GM12801 (cell line): ENCODE data around the gene TMEM255B.

Experiments
- TF ChIP-seq, protein P1 (sequence below): IDR thresholded peaks from one replicate; pipeline ENCODE4 v1.5.1; 2011; ENCODE audit warnings: control low read depth; ENCODE audit not compliant: insufficient read length; ENCODE audit errors: extremely low read depth

Gene TMEM255B

DNA sequence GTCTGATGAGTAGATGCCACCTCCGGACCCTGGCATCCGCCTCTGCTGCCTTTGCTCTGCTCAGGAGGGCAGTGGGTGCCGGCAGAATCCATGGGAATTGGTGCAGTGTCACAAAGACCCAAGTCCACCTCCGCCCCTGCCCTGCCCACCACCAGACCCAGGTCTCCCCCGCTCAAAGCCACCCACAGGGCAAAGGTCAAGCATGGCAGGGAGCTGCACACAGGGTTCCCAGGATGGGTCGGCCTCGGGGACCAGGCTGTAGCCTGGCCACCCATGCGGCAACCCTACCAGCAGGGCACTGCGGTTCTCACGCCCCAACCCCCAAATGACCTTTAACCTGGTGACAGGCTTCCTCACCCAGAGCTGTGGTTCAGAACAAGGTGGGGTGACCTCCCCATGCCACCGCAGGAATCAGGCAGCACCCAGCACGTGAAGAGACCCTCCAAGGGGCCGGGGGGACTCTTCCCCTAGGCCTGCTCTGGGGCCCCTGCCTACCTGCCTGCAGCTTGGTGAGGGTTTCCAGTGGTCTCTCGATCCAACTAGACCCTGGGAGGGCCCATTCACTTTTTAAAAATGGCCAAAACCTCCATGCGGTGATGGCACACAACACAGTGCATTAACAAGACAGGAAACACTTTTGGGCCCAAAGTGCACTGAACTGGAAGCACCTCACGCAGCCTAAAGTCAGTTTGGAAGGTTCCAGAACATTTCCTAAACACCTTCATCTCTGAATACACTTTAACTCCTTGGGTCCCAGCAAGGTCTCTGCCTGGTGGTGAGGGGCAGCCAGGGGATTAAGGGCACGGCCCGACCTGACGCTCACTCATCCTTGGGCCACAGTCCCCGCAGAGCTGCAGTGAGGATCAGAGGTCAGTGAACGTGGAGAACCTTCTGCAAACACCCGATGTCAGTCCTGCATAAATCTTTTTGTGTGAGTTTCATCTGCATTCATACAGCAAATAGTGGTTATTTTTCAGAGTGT lies 93.8 kb downstream of the TMEM255B start:
- TF ChIP-seq, protein P1, sequence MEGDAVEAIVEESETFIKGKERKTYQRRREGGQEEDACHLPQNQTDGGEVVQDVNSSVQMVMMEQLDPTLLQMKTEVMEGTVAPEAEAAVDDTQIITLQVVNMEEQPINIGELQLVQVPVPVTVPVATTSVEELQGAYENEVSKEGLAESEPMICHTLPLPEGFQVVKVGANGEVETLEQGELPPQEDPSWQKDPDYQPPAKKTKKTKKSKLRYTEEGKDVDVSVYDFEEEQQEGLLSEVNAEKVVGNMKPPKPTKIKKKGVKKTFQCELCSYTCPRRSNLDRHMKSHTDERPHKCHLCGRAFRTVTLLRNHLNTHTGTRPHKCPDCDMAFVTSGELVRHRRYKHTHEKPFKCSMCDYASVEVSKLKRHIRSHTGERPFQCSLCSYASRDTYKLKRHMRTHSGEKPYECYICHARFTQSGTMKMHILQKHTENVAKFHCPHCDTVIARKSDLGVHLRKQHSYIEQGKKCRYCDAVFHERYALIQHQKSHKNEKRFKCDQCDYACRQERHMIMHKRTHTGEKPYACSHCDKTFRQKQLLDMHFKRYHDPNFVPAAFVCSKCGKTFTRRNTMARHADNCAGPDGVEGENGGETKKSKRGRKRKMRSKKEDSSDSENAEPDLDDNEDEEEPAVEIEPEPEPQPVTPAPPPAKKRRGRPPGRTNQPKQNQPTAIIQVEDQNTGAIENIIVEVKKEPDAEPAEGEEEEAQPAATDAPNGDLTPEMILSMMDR, result no peak

DNA sequence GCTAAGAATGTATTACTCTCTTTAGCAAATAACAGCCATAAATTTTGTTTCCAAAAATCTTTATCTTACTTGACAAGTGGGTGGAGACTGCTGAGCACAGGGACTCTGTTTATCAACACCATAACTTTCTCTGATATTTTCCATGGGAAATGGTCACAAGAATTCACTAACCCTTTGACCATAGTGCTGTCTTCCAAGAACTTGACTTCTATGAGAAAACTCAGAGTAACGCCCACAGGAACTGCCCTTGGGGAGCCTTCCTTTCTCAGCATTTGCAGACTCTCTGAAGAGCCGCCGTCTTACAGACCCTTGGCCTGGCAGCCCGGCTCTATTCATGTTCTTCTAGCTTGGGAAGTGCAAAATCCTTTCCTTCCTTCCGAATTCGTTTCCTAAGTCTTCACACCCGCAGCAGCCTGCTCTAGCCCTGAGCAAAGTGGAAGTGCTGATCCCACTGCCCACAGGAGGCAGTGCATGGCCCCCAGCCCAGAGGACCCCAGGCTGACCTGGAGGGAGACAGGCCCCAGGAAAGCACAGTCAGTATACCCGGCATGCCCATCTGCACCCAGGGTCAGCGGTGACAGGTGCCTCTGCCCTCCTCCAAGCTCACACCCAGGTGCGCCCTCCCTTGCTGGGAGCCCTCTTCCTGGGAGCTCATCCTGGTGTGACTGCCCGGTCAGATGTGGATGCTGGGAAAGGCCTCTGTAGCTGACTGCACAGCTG lies 94.7 kb downstream of the TMEM255B start:
- TF ChIP-seq, protein P1, result no peak

DNA sequence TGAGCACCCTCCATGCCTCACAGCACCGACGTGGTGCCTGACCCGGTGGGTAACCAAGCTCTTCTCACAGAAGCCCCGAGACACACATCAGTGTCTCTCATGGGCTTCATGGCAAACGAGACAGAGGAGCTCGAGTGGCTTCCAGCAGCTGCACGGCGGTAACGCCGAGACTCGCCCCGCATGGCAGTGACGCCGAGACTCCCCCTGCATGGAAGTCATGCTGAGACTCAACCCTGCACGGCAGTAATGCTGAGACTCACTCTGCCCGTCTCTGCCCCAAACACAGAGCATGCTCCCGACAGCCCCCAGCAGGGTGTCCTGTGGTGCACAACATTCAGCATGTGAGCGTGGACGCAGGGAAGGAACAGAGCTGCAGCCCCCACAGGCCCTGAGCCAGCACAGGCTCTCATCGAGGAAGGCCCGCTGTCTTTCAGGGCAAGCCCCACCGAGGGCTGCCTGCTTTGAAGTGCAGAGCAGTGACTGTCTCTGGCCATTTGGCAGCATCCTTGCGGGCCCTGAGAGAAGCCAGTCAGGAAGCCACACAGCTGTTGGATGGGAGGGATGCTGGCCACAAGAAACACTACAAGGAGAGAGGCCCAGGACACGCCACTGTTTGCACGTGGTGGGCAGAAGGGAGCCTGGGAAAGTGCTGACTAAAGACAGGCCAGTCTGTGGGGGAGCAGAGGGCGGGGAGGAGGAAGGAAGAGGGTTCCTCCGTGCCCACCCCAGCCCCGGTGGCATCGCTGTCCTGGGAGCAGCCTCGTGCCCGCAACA lies 95.4 kb downstream of the TMEM255B start:
- TF ChIP-seq, protein P1, result no peak

DNA sequence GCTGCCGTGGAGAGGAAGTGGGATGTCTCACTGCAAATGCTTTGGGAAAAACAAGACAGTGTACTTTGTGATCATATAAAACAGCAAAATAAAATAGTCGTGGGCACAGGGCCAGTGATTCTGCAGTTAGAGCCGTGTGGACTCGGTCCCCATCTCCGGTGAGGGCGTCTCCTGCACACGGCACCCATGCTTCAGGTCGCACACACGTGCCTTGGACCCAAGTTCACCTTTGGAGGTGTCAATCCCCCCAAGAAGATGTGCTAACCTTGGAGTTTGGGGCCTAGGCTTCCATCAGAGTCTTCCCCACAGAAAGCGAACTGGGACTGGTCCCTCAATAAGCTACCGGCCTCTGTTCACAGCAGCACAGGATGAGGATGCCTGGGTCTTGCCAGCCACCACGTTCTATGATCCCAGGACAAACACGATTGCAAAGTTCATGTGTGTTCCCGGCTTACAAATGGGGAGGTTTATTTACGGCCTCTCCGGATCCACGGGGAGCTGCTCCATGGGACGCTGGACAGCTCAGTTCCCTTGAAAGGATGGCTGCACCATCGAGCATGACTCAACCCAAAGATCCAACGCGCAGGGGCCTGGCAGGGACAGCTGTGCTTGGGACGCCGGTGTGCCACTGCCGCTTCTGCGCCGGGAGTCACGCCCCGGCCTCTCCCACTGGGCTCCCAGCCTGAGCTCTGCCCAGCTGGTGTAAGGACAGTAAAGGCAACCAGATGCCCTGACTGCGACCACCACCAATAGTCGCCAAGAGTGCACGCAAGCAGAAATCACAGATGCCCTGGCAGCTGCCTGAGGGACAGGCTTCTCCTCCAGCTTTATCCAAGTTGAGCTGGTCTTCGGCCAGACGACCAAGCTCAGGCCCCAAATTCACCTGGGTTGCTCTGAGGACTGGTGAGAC lies 96.2 kb downstream of the TMEM255B start:
- TF ChIP-seq, protein P1, result no peak

DNA sequence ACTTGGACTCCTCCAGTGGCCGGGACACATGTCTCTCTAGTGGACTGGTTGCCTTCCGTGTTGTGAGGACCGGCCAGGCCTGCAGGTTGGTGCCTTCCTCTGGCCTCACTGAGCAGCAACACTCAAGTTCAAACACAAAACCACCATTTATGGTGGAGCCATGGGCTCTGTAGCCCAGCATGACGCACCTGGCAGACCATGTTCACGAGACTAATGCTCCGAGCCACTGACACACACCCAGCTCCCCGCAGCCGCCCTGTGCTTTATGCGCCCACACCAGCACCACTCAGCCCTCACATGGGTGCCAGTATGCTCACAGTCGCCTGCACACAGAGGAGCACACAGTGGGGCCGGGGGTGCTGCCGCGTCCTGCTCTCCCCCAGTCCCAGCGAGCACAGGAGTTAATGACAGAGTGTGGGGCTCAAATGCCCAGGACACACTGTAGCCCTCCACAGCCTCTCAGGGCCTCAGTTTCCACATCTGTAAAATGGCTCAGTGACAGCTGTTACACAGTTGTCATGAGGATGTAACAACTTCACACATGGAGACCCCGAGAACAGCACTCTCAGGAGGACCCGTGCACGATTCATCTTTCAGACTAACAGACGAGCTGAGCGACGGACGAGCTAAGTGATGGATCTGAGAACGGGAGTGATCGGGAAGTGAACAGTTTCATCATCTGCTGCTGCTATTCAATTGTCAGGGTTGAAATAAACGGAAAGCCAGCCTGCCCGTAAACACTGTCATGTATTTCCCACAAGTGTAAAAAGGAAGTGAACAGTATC lies 97.1 kb downstream of the TMEM255B start:
- TF ChIP-seq, protein P1, result no peak

DNA sequence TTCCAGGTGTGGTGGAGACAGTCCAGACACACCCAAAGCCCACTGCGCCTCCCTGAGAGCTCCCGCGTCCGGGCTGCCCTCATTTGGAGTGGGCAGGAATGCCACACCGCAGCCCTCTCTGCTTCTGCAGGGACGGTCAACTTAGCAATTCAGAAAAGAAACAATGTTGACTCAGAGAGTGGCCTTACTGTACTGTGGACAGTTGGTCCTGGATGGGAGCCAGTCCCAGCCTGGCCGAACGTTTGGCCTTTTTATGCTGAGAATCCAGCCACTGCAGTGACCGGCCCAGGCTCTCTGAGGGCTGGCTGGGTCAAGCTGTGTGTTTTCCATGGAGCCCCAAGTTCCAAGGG lies 97.7 kb downstream of the TMEM255B start:
- TF ChIP-seq, protein P1, result no peak
